Thyroid gland (tissue), 4 donors: ENCODE results near the gene HIVEP3.

Experiments used
- CTCF ChIP-seq, 6 experiments: fragments of 200-600 bp in 3 of 6; fragments of 450-650 bp in 3 of 6; sonication (generic) in 3 of 6; IDR thresholded peaks; one replicate each; pipeline ENCODE4 v1.5.1; 2016 to 2019; ENCODE audit warnings: antibody characterized with exemption in 6 of 6, mild to moderate bottlenecking in 2 of 6, inconsistent platforms in 1 of 6, moderate library complexity in 1 of 6
- POLR2A ChIP-seq, 2 donors: fragments of 450-650 bp; IDR thresholded peaks; one replicate each; pipeline ENCODE4 v1.6.1; 2017; ENCODE audit warnings: antibody characterized with exemption in 2 of 2, mild to moderate bottlenecking in 2 of 2, moderate library complexity in 1 of 2

DNA sequence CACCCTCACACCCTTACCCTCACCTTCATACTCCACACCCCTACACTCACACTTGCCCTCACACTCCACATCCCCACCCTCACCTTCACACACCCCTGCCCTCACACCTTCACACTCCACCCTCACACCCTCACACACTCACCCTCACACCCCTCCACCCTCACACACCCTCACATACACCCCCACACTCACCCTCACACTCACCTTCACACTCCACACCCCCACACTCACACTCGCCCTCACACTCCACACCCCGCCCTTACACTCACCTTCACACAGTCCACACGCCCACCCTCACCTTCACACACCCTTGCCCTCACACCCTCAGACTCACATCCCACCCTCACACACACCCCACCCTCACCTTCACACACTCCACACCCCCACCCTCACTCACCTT, 390.6 kb downstream of the HIVEP3 start:
- TF ChIP-seq CTCF (IDR thresholded peaks at IDR 0.05), result no peak
- TF ChIP-seq POLR2A (IDR thresholded peaks at IDR 0.05), result no peak
